Hepatocyte (in vitro differentiated cells): Measurements from ENCODE around the gene PHF12. TPM values are rescaled to one million over a fixed set of nuclear protein-coding genes. Genes with fewer than 3 reads are reported as not detected.

ENCODE experiments used
- DNase-seq: peaks from one replicate; pipeline ENCODE4 v3.0.0-alpha.2; 2016; ENCODE audit warnings: low spot score
- H2AFZ ChIP-seq: fragments of 200-600 bp; sonication (generic); 2 replicates; pipeline ENCODE4 v1.6.0; 2016; ENCODE audit warnings: antibody characterized with exemption, mild to moderate bottlenecking
- H3K27ac ChIP-seq: fragments of 200-600 bp; sonication (generic); 2 replicates; pipeline ENCODE4 v1.5.1; 2016; ENCODE audit warnings: mild to moderate bottlenecking
- H3K27me3 ChIP-seq: fragments of 200-600 bp; sonication (generic); 2 replicates; pipeline ENCODE4 v1.6.1; 2016
- H3K36me3 ChIP-seq: fragments of 200-600 bp; sonication (generic); replicated peaks from 2 replicates; pipeline ENCODE4 v1.5.1; 2016; ENCODE audit warnings: low read depth; ENCODE audit not compliant: insufficient read depth
- H3K4me1 ChIP-seq: fragments of 200-600 bp; sonication (generic); 2 replicates; pipeline ENCODE4 v1.5.1; 2016; ENCODE audit warnings: mild to moderate bottlenecking, moderate library complexity; ENCODE audit not compliant: insufficient read depth
- H3K4me2 ChIP-seq: fragments of 200-600 bp; sonication (generic); 2 replicates; pipeline ENCODE4 v1.6.0; 2016
- H3K4me3 ChIP-seq: fragments of 200-600 bp; sonication (generic); 2 replicates; pipeline ENCODE4 v1.5.1; 2016; ENCODE audit warnings: mild to moderate bottlenecking
- H3K79me2 ChIP-seq: fragments of 200-600 bp; sonication (generic); 2 replicates; pipeline ENCODE4 v1.6.0; 2017; ENCODE audit warnings: mild to moderate bottlenecking
- H3K9me2 ChIP-seq: fragments of 200-600 bp; sonication (generic); replicated peaks from 2 replicates; pipeline ENCODE4 v1.6.0; 2017; ENCODE audit warnings: mild to moderate bottlenecking; ENCODE audit not compliant: insufficient read depth
- H3K9me3 ChIP-seq: fragments of 200-600 bp; sonication (generic); 2 replicates; pipeline ENCODE4 v1.5.1; 2016; ENCODE audit warnings: low read depth, mild to moderate bottlenecking
- H4K20me1 ChIP-seq: fragments of 200-600 bp; sonication (generic); 2 replicates; pipeline ENCODE4 v1.6.0; 2016; ENCODE audit warnings: mild to moderate bottlenecking; ENCODE audit not compliant: insufficient read depth, poor library complexity, severe bottlenecking
- EZH2 ChIP-seq: fragments of 200-600 bp; sonication (generic); IDR thresholded peaks from 2 replicates; pipeline ENCODE4 v1.6.1; 2016; ENCODE audit warnings: antibody characterized with exemption, mild to moderate bottlenecking, borderline replicate concordance
- EZH2phosphoT487 ChIP-seq: fragments of 200-600 bp; sonication (generic); IDR thresholded peaks from one replicate; pipeline ENCODE4 v1.6.1; 2018; ENCODE audit warnings: antibody characterized with exemption, mild to moderate bottlenecking, low read depth, moderate library complexity; ENCODE audit not compliant: unreplicated experiment, severe bottlenecking
- WGBS: methylation state at CpG from one replicate; pipeline ENCODE4 v1.1.6; 2016; ENCODE audit warnings: low lambda C conversion rate; ENCODE audit errors: missing lambda C conversion rate; 5-methylcytosine and 5-hydroxymethylcytosine counted together
- polyA plus RNA-seq: library from polyadenylated mRNA; unstranded; fragments of >200 nt; fragmentation: Nextera tagmentation; extraction: Ambion mirVana; gene quantifications from 2 replicates; pipeline ENCODE4 v1.2.1, GENCODE V29; 2016
- total RNA-seq: library from RNA; depleted of rRNA; stranded (reverse); fragments of >200 nt; gene quantifications from 2 replicates; pipeline ENCODE4 v1.2.3, GENCODE V29; 2014
- TF ChIP-seq, protein P1 (sequence below): fragments of 200-600 bp; sonication (generic); IDR thresholded peaks from 2 replicates; pipeline ENCODE4 v1.5.1; 2016; ENCODE audit warnings: antibody characterized with exemption, mild to moderate bottlenecking; ENCODE audit not compliant: poor library complexity

PHF12 gene
- total and polyA plus RNA-seq, 2 experiments from 2014 or later: 12.1 to 19.0 TPM

DNA sequence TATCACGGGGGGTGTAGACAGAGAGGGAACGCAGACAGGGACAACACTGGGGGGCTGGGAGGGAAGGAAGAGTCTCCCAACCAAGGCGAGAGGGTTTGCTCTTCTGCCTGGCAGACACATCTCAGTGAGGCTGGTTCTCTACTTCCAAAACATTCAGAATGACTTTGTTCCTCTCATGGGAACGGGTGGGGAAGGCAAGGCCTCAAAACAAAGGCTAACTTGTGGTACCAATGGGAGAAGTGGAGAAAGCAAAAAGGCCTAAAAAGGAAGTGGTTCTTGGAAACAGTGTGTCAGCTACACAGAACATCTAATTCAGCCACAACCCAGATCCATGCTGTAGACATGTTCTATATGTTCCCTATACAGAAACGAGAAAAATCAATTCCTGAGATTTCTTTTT, 61.3 kb downstream of the PHF12 start:
- H3K79me2 ChIP-seq: peaks cover 26% of the 10 kb centered on the region
- DNase-seq: no peak
- no peaks in the 10 kb centered on the region for H3K27me3 ChIP-seq
- no peak overlapping the region for H3K4me3 ChIP-seq
- no peak overlapping the region for H2AFZ ChIP-seq
- no peaks in the 10 kb centered on the region for H3K9me2 ChIP-seq
- H3K36me3 ChIP-seq: no peaks in the 10 kb centered on the region
- no peak overlapping the region for H3K27ac ChIP-seq
- no peak for TF ChIP-seq EZH2
- TF ChIP-seq, protein P1, sequence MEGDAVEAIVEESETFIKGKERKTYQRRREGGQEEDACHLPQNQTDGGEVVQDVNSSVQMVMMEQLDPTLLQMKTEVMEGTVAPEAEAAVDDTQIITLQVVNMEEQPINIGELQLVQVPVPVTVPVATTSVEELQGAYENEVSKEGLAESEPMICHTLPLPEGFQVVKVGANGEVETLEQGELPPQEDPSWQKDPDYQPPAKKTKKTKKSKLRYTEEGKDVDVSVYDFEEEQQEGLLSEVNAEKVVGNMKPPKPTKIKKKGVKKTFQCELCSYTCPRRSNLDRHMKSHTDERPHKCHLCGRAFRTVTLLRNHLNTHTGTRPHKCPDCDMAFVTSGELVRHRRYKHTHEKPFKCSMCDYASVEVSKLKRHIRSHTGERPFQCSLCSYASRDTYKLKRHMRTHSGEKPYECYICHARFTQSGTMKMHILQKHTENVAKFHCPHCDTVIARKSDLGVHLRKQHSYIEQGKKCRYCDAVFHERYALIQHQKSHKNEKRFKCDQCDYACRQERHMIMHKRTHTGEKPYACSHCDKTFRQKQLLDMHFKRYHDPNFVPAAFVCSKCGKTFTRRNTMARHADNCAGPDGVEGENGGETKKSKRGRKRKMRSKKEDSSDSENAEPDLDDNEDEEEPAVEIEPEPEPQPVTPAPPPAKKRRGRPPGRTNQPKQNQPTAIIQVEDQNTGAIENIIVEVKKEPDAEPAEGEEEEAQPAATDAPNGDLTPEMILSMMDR: no peak
- TF ChIP-seq EZH2phosphoT487: no peak
- no peaks in the 10 kb centered on the region for H3K4me1 ChIP-seq
- no peaks in the 10 kb centered on the region for H3K9me3 ChIP-seq
- H4K20me1 ChIP-seq: peaks cover 2% of the 10 kb centered on the region
- 96% methylated on average over 5 of the region's 5 CpGs for WGBS
- H3K4me2 ChIP-seq: no peak overlapping the region

DNA sequence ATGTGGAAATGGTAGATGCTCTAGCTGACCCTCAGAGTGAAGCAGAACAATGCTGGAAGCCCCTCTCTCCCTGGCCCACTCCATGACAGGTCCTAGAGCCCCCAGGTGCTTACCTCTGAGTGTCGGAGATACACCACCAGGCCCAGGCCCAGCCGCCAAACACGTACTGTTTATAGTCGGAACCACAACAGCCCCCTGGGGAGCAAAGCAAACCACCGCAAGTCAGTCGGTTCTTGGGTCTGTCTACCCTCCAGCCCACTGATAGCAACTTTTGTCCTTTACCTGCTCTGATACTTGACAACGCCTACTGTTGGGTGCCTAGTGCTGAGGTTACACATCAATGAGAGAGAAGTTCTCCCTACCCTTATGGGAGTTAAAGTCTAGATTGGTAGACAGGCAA, 62.5 kb downstream of the PHF12 start:
- no peaks in the 10 kb centered on the region for H3K4me1 ChIP-seq
- H3K79me2 ChIP-seq: peaks cover 14% of the 10 kb centered on the region
- H4K20me1 ChIP-seq: no peaks in the 10 kb centered on the region
- no peaks in the 10 kb centered on the region for H3K9me3 ChIP-seq
- H3K27me3 ChIP-seq: no peaks in the 10 kb centered on the region
- WGBS: 93% methylated on average over 7 of the region's 7 CpGs
- no peak overlapping the region for H3K4me3 ChIP-seq
- no peak for DNase-seq
- no peaks in the 10 kb centered on the region for H3K36me3 ChIP-seq
- H3K27ac ChIP-seq: no peak overlapping the region
- no peaks in the 10 kb centered on the region for H3K9me2 ChIP-seq
- H3K4me2 ChIP-seq: no peak overlapping the region
- TF ChIP-seq EZH2 (no peak), EZH2phosphoT487 (no peak)
- TF ChIP-seq, protein P1: no peak
- H2AFZ ChIP-seq: no peak overlapping the region

DNA sequence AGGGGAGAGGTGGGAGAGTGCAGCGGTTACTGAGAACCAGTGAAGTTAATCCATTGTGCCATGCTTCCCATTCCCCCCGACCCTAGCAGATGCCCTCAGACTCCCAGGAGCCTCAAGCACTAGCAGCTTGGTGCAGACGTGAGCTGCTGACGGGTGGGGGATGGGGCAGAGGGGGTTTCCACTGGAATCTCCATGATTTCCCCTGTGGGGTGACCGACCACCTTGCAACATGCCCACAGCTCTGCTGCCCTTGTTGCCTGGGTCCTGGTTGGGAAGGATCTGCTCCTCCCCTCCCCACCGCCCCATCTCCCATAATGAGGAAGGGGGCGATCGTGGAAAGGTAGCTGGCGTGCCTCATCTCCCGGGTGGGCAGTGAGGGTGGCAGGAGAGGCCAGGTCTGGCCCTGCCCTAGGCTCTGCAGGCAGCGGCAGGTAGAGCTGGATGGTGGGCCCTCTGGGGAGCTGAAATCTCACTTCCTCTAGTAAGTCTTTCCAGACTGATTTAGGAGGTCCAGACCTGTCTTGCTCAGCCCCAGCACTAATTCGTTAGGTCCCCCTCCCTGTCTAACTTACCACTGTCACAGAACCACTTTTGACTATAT, 63.3 kb downstream of the PHF12 start:
- Histone ChIP-seq H3K79me2 (peaks cover 6% of the 10 kb centered on the region), H3K36me3 (no peaks in the 10 kb centered on the region), H3K27ac (no peak overlapping the region), H2AFZ (no peak overlapping the region), H4K20me1 (no peaks in the 10 kb centered on the region), H3K4me3 (no peak overlapping the region), H3K9me2 (no peaks in the 10 kb centered on the region), H3K4me2 (no peak overlapping the region), H3K9me3 (no peaks in the 10 kb centered on the region), H3K27me3 (no peaks in the 10 kb centered on the region), H3K4me1 (no peaks in the 10 kb centered on the region)
- 95% methylated on average over 12 of the region's 12 CpGs for WGBS
- DNase-seq: no peak
- TF ChIP-seq EZH2: no peak
- TF ChIP-seq, protein P1: no peak
